ENCODE measurements around the gene UXS1. TPM values are rescaled to one million over a fixed set of nuclear protein-coding genes. Genes with fewer than 3 reads are reported as not detected.

The UXS1 gene
- total and polyA plus RNA-seq, 2 of the 8 experiments (the other 6 are each of a cell fraction or from before 2014, with no cell fraction given), result 44.5 to 63.4 TPM

DNA sequence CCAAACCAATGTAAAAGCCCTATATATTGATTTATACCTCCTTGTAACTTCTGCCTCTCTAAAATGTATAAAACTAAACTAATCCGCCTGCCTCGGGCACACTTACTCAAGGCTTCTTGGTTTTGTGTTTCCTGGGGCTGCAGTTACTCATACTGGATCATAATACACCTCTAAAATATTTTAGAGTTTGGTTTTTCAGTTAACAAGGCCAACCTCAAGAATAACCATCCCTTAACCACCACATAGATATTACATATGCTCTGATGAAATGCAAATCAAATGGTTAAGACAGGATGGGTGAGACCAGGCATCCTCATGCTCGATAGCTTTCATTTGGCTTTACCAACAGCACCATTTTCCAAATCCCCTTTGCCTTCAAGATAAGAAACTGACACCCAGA lies 46.4 kb downstream of the UXS1 start (continued):
- TF ChIP-seq SP4 (IDR thresholded peaks at IDR 0.05; ENCODE audit: low read length) (no peak), TEAD4 (IDR thresholded peaks at IDR 0.05; ENCODE audit: low read depth, low read length) (no peak), SP2 (IDR thresholded peaks at IDR 0.05; ENCODE audit: low read length) (no peak), TAF7 (optimal IDR thresholded peaks at IDR 0.05; ENCODE audit: borderline replicate concordance, low read depth, low read length) (no peak)

Measured in H1 (cell line).